Coronary artery (tissue), 2 donors: ENCODE measurements around the gene SETD7.
"Not testable (repeated sequence)": the region's sequence is repeated elsewhere in the genome, so short reads cannot be mapped to it uniquely, and the experiment has no call there.

Experiments
- DNase-seq: peaks from one replicate; pipeline ENCODE4 v3.0.0-alpha.2; 2017; ENCODE audit warnings: low spot score
- H3K27ac ChIP-seq, 2 donors: fragments of 200-600 bp; sonication (generic); one replicate each; pipeline ENCODE4 v1.5.1; 2016 to 2019
- H3K4me3 ChIP-seq: fragments of 200-600 bp; sonication (generic); 2 replicates; pipeline ENCODE4 v1.5.1; 2016; ENCODE audit warnings: mild to moderate bottlenecking, moderate library complexity
- TF ChIP-seq, protein P1 (sequence below): fragments of 200-600 bp; sonication (generic); IDR thresholded peaks from one replicate; pipeline ENCODE4 v1.5.1; 2019; ENCODE audit warnings: antibody characterized with exemption

The SETD7 gene

DNA sequence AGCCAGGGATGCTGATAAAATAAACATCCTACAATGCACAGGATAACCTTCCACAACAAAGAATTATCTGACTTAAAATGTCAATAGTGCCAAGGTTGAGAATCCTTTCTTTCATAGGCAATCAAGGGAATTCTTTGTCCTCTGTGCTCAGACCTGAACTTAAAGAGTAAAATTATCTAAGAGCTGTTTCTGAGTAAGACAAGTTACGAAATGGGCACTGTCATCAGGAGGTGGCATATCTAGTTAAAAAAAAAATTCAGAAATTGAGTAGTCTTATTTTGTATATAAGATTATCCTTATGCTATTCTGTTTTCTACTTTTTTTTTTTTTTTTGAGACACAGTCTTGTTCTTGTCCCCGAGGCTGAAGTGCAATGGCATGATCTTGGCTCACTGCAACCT is 105.4 kb downstream of the SETD7 start:
- TF ChIP-seq, protein P1, sequence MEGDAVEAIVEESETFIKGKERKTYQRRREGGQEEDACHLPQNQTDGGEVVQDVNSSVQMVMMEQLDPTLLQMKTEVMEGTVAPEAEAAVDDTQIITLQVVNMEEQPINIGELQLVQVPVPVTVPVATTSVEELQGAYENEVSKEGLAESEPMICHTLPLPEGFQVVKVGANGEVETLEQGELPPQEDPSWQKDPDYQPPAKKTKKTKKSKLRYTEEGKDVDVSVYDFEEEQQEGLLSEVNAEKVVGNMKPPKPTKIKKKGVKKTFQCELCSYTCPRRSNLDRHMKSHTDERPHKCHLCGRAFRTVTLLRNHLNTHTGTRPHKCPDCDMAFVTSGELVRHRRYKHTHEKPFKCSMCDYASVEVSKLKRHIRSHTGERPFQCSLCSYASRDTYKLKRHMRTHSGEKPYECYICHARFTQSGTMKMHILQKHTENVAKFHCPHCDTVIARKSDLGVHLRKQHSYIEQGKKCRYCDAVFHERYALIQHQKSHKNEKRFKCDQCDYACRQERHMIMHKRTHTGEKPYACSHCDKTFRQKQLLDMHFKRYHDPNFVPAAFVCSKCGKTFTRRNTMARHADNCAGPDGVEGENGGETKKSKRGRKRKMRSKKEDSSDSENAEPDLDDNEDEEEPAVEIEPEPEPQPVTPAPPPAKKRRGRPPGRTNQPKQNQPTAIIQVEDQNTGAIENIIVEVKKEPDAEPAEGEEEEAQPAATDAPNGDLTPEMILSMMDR: no peak
- H3K4me3 ChIP-seq: no peak overlapping the region
- H3K27ac ChIP-seq: no peak overlapping the region
- DNase-seq: no peak

GRCh38 chr4:139447078-139447477 is 108.9 kb downstream of the SETD7 start:
- not testable (repeated sequence) for H3K4me3 ChIP-seq, DNase-seq, H3K27ac ChIP-seq
